HCT116 (cell line): ENCODE results near the gene VRK1. TPM values are rescaled to one million over a fixed set of nuclear protein-coding genes. Genes with fewer than 3 reads are reported as not detected.

Experiments
- ATAC-seq: fragments of 200-7000 bp; cut with Tn5 transposase; 2 replicates; pipeline ENCODE4 v1.9.1; 2020; ENCODE audit warnings: mild to moderate bottlenecking, moderate library complexity
- BruUV-seq: library from RNA; stranded (reverse); fragments of 400-500 nt; replicated peaks from 2 replicates; lab custom pipeline; 2021; lab: Mats Ljungman, UMichigan
- CTCF ChIA-PET: fragments of 300-600 bp; sonication (Branson Sonifier 250); formaldehyde crosslinking; loops from one replicate; lab custom pipeline; 2021; ENCODE audit warnings: antibody characterized with exemption; lab: Charles Lee
- POLR2A ChIA-PET: fragments of 300-600, 350-600 bp; sonication (Branson Sonifier 250); formaldehyde crosslinking; loops from one replicate; lab custom pipeline; 2021; ENCODE audit warnings: antibody characterized with exemption; lab: Charles Lee
- RAD21 ChIA-PET, 2 experiments: fragments of 300-600 bp; sonication (Branson Sonifier 250); formaldehyde crosslinking; loops; one replicate each; lab custom pipeline; 2023; ENCODE audit warnings: low total read pairs in 2 of 2; ENCODE audit not compliant: uncharacterized antibody in 2 of 2, unreplicated experiment in 2 of 2, low non-redundant PET in 1 of 2; lab: Charles Lee
- DNase-seq: peaks from one replicate; pipeline ENCODE4 v3.0.0-alpha.2; 2010; ENCODE audit warnings: low read depth, low spot score
- H2AFZ ChIP-seq: fragments of 200-600 bp; shearing (Covaris generic), sonication (generic); 2 replicates; pipeline ENCODE4 v1.6.1; 2017; ENCODE audit warnings: low read depth, mixed run types, mixed read lengths, antibody characterized with exemption, low read length; ENCODE audit not compliant: poor library complexity, severe bottlenecking
- H3K27ac ChIP-seq: 2 replicates; pipeline ENCODE4 v1.5.1; 2012; ENCODE audit warnings: low read depth, low read length
- H3K27me3 ChIP-seq: fragments of 200-600 bp; sonication (generic); 2 replicates; pipeline ENCODE4 v1.6.1; 2016; ENCODE audit warnings: mixed run types, low read length, mixed read lengths; ENCODE audit not compliant: insufficient read depth
- H3K36me3 ChIP-seq, 2 experiments: fragments of 200-500 bp in 1 of 2; fragments of 200-600 bp in 1 of 2; sonication (Bioruptor generic) in 1 of 2; sonication (generic) in 1 of 2; 2 replicates each; pipeline versions ENCODE4 v1.5.1 to v1.6.1; 2014 to 2016; ENCODE audit warnings: low read length in 2 of 2, inconsistent platforms in 1 of 2, mixed read lengths in 1 of 2, mixed run types in 1 of 2; ENCODE audit not compliant: insufficient read depth in 2 of 2, control insufficient read depth in 1 of 2
- H3K4me1 ChIP-seq, 2 experiments: fragments of 200-600 bp in 1 of 2; sonication (generic) in 1 of 2; 2 replicates each; pipeline versions ENCODE4 v1.5.1 to v1.6.1; 2012 to 2017; ENCODE audit warnings: low read length in 2 of 2, inconsistent platforms in 1 of 2, mild to moderate bottlenecking in 1 of 2, mixed read lengths in 1 of 2, mixed run types in 1 of 2, moderate library complexity in 1 of 2; ENCODE audit not compliant: insufficient read depth in 2 of 2, control insufficient read depth in 1 of 2
- H3K4me2 ChIP-seq: fragments of 200-600 bp; sonication (generic); 2 replicates; pipeline ENCODE4 v1.6.1; 2017; ENCODE audit warnings: mixed run types, low read length, mixed read lengths
- H3K4me3 ChIP-seq, 2 experiments: fragments of 200-600 bp in 1 of 2; sonication (generic) in 1 of 2; replicated peaks in 1 of 2; 2 replicates each; pipeline ENCODE4 v1.5.1; 2011 to 2016; ENCODE audit warnings: low read length in 2 of 2, control low read depth in 1 of 2, low read depth in 1 of 2, mild to moderate bottlenecking in 1 of 2, mixed read lengths in 1 of 2, mixed run types in 1 of 2
- H3K79me2 ChIP-seq: fragments of 200-600 bp; sonication (generic); 2 replicates; pipeline ENCODE4 v1.6.1; 2017; ENCODE audit warnings: mild to moderate bottlenecking, mixed run types, low read length, moderate library complexity, mixed read lengths; ENCODE audit not compliant: insufficient read depth
- H3K9ac ChIP-seq: fragments of 200-600 bp; sonication (generic); 2 replicates; pipeline ENCODE4 v1.6.1; 2016; ENCODE audit warnings: low read length, mixed read lengths
- H3K9me2 ChIP-seq: fragments of 200-600 bp; sonication (generic), shearing (Covaris generic); 2 replicates; pipeline ENCODE4 v1.6.1; 2017; ENCODE audit warnings: mixed run types, mild to moderate bottlenecking, moderate library complexity; ENCODE audit not compliant: insufficient read depth
- H3K9me3 ChIP-seq, 2 experiments: fragments of 200-500 bp in 1 of 2; fragments of 200-600 bp in 1 of 2; sonication (Bioruptor generic) in 1 of 2; sonication (generic) in 1 of 2; 2 replicates each; pipeline ENCODE4 v1.6.1; 2014 to 2017; ENCODE audit warnings: low read length in 2 of 2, mixed read lengths in 2 of 2, inconsistent platforms in 1 of 2, low read depth in 1 of 2, mild to moderate bottlenecking in 1 of 2, mixed run types in 1 of 2, moderate library complexity in 1 of 2; ENCODE audit not compliant: control insufficient read depth in 1 of 2, insufficient read depth in 1 of 2
- H4K20me1 ChIP-seq: fragments of 200-600 bp; sonication (generic), shearing (Covaris generic); 2 replicates; pipeline ENCODE4 v1.6.1; 2017; ENCODE audit warnings: mixed run types, mild to moderate bottlenecking, moderate library complexity; ENCODE audit not compliant: insufficient read depth
- CEBPB ChIP-seq: IDR thresholded peaks from 2 replicates; pipeline ENCODE4 v1.6.1; 2012; ENCODE audit warnings: low read depth
- CTCF ChIP-seq, 3 experiments: fragments of 200-600 bp in 1 of 3; sonication (generic) in 1 of 3; IDR thresholded peaks in 2 of 3; conservative IDR thresholded peaks in 1 of 3; 2 replicates each; pipeline ENCODE4 v1.5.1; 2012 to 2017; ENCODE audit warnings: low read depth in 2 of 3, low read length in 2 of 3, antibody characterized with exemption in 1 of 3, borderline replicate concordance in 1 of 3, control low read depth in 1 of 3, mild to moderate bottlenecking in 1 of 3, mixed read lengths in 1 of 3, mixed run types in 1 of 3, moderate library complexity in 1 of 3; ENCODE audit not compliant: insufficient read depth in 1 of 3
- ELF1 ChIP-seq: IDR thresholded peaks from 2 replicates; pipeline ENCODE4 v1.6.1; 2012; ENCODE audit warnings: low read depth, borderline replicate concordance
- EZH2 ChIP-seq: fragments of 200-600 bp; sonication (generic); IDR thresholded peaks from 2 replicates; pipeline ENCODE4 v1.6.1; 2017; ENCODE audit warnings: antibody characterized with exemption, mixed run types
- JUND ChIP-seq: IDR thresholded peaks from 2 replicates; pipeline ENCODE4 v1.6.1; 2012
- MAX ChIP-seq: IDR thresholded peaks from 2 replicates; pipeline ENCODE4 v1.6.1; 2012
- POLR2A ChIP-seq: IDR thresholded peaks from 2 replicates; pipeline ENCODE4 v1.7.0; 2011; ENCODE audit warnings: borderline replicate concordance; ENCODE audit not compliant: insufficient read depth, insufficient read length; ENCODE audit errors: extremely low read depth
- RAD21 ChIP-seq: IDR thresholded peaks from 2 replicates; pipeline ENCODE4 v1.6.1; 2012; ENCODE audit warnings: low read depth, mild to moderate bottlenecking
- SIN3A ChIP-seq: IDR thresholded peaks from 2 replicates; pipeline ENCODE4 v1.6.1; 2012; ENCODE audit warnings: low read depth
- SP1 ChIP-seq: IDR thresholded peaks from 2 replicates; pipeline ENCODE4 v1.6.1; 2012; ENCODE audit warnings: low read depth
- SRF ChIP-seq: IDR thresholded peaks from 2 replicates; pipeline ENCODE4 v1.6.1; 2012; ENCODE audit warnings: low read depth
- TCF7L2 ChIP-seq: IDR thresholded peaks from 2 replicates; pipeline ENCODE4 v1.7.0; 2011; ENCODE audit warnings: borderline replicate concordance, inconsistent platforms; ENCODE audit not compliant: insufficient read depth, insufficient read length; ENCODE audit errors: extremely low read depth
- ZBTB33 ChIP-seq: IDR thresholded peaks from 2 replicates; pipeline ENCODE4 v1.6.1; 2011; ENCODE audit warnings: mild to moderate bottlenecking, low read length, moderate library complexity; ENCODE audit not compliant: insufficient replicate concordance; ENCODE audit errors: extremely low read depth
- ZNF274 ChIP-seq: fragments of 200-500 bp; sonication (Bioruptor generic); IDR thresholded peaks from 2 replicates; pipeline ENCODE4 v1.6.1; 2014; ENCODE audit warnings: mild to moderate bottlenecking, low read depth, low read length, inconsistent platforms
- intact Hi-C: fragments of 100-400 bp; cut with micrococcal nuclease; formaldehyde crosslinking; loops from 2 replicates; pipeline ENCODE4 v1.10.0; 2022
- total RNA-seq: library from RNA; stranded (reverse); gene quantifications from one replicate; pipeline ENCODE4 v1.2.1, GENCODE V29; 2021; ENCODE audit not compliant: unreplicated experiment

The VRK1 gene
- total RNA-seq, 1 experiment from 2014 or later = 51.4 TPM

- Histone ChIP-seq H3K27ac (no peak overlapping the region), H3K9me2 (no peaks in the 10 kb centered on the region), H3K27me3 (no peaks in the 10 kb centered on the region), H2AFZ (no peak overlapping the region), H3K9me3 (no peaks in the 10 kb centered on the region), H4K20me1 (no peaks in the 10 kb centered on the region), H3K9ac (no peak overlapping the region), H3K4me2 (no peak overlapping the region), H3K4me3 (no peak overlapping the region), H3K4me1 (no peaks in the 10 kb centered on the region), H3K79me2 (no peaks in the 10 kb centered on the region), H3K36me3 (no peaks in the 10 kb centered on the region)
- ATAC-seq (no peak), DNase-seq (no peak)
- intact Hi-C loops = no loop called here
- BruUV-seq = no TSS peak
- ChIA-PET POLR2A (no interaction called here), RAD21 (no interaction called here), CTCF (no interaction called here)
- no peak for TF ChIP-seq CEBPB
- TF ChIP-seq ZBTB33 = no peak
Measured at GRCh38 chr14:96902004-96902403, 104.8 kb downstream of the VRK1 start.

GRCh38 chr14:96903444-96904023 is 106.4 kb downstream of the VRK1 start:
- H4K20me1 ChIP-seq = no peaks in the 10 kb centered on the region
- H3K27me3 ChIP-seq = no peaks in the 10 kb centered on the region
- no peak overlapping the region for H2AFZ ChIP-seq
- ChIA-PET POLR2A (no interaction called here), RAD21 (no interaction called here), CTCF (no interaction called here)
- no peak overlapping the region for H3K27ac ChIP-seq
- H3K9ac ChIP-seq = no peak overlapping the region
- intact Hi-C loops = no loop called here
- no peaks in the 10 kb centered on the region for H3K36me3 ChIP-seq
- no peak for ATAC-seq
- DNase-seq = no peak
- H3K9me3 ChIP-seq = no peaks in the 10 kb centered on the region
- BruUV-seq = no TSS peak
- H3K9me2 ChIP-seq = no peaks in the 10 kb centered on the region
- no peak overlapping the region for H3K4me3 ChIP-seq
- H3K4me1 ChIP-seq = no peaks in the 10 kb centered on the region
- no peak overlapping the region for H3K4me2 ChIP-seq
- no peaks in the 10 kb centered on the region for H3K79me2 ChIP-seq
- no peak for TF ChIP-seq SIN3A
- no peak for TF ChIP-seq MAX
- TF ChIP-seq CTCF (IDR thresholded peaks at IDR 0.05 in 2 of 3, conservative IDR thresholded peaks at IDR 0.05 in 1 of 3; ENCODE audit: borderline replicate concordance in 1 of 3, insufficient read depth in 1 of 3, low read depth in 2 of 3, low read length in 2 of 3) = no peak
- TF ChIP-seq EZH2 = no peak
- no peak for TF ChIP-seq SP1
- TF ChIP-seq CEBPB = no peak
- no peak for TF ChIP-seq TCF7L2
- TF ChIP-seq POLR2A = no peak
- no peak for TF ChIP-seq JUND
- TF ChIP-seq RAD21 = no peak
- TF ChIP-seq SRF = no peak
- no peak for TF ChIP-seq ZBTB33
- TF ChIP-seq ZNF274 = no peak
- TF ChIP-seq ELF1 = no peak
